GM12878 (cell line): ENCODE results near the gene EMILIN2. TPM values are rescaled to one million over a fixed set of nuclear protein-coding genes. Genes with fewer than 3 reads are reported as not detected.

Experiments used
- ATAC-seq: fragments of 200-7000 bp; cut with Tn5 transposase; 3 replicates; pipeline ENCODE4 v1.9.1; 2020; ENCODE audit warnings: mild to moderate bottlenecking, moderate library complexity
- BruUV-seq: library from RNA; stranded (reverse); fragments of 400-500 nt; replicated peaks from 2 replicates; lab custom pipeline; 2021; lab: Mats Ljungman, UMichigan
- CTCF ChIA-PET: fragments of 300-600 bp; sonication (Branson Sonifier 250); formaldehyde crosslinking; extraction: SDS; loops from one replicate; lab custom pipeline; 2021; ENCODE audit warnings: inconsistent platforms; lab: Yijun Ruan, JAX
- POLR2A ChIA-PET: fragments of 350-600 bp; formaldehyde crosslinking; extraction: SDS; loops from one replicate; lab custom pipeline; 2021; ENCODE audit warnings: inconsistent platforms; lab: Charles Lee
- RAD21 ChIA-PET: fragments of 300-600 bp; sonication (Branson Sonifier 250); formaldehyde crosslinking; loops from one replicate; lab custom pipeline; 2023; ENCODE audit warnings: antibody characterized with exemption; ENCODE audit not compliant: unreplicated experiment; lab: Charles Lee
- SMC1A ChIA-PET: fragments of 300-600 bp; sonication (Branson Sonifier 250); formaldehyde crosslinking; loops from one replicate; lab custom pipeline; 2023; ENCODE audit not compliant: unreplicated experiment, uncharacterized antibody; lab: Charles Lee
- DNase-seq: peaks from one replicate; pipeline ENCODE4 v3.0.0-alpha.2; 2011; ENCODE audit warnings: low read depth, low spot score
- FAIRE-seq: peaks from 3 replicates; lab custom pipeline; 2011; peaks lifted over from hg19 to GRCh38; lab: Jason Lieb, UNC
- H2AFZ ChIP-seq: 2 replicates; pipeline ENCODE4 v1.6.0; 2011; ENCODE audit warnings: low read depth, low read length, control low read depth; ENCODE audit not compliant: control insufficient read depth
- H3K27ac ChIP-seq: 2 replicates; pipeline ENCODE4 v1.5.1; 2011; ENCODE audit warnings: control low read depth; ENCODE audit not compliant: control insufficient read depth, insufficient read depth
- H3K27me3 ChIP-seq, 2 experiments: replicated peaks in 1 of 2; 2 replicates each; pipeline versions ENCODE4 v1.6.0 to v1.6.1; 2011; ENCODE audit warnings: low read length in 1 of 2; ENCODE audit not compliant: control insufficient read depth in 2 of 2, insufficient read depth in 2 of 2
- H3K36me3 ChIP-seq, 2 experiments: 2 replicates each; pipeline ENCODE4 v1.5.1; 2011; ENCODE audit warnings: low read length in 1 of 2; ENCODE audit not compliant: control insufficient read depth in 2 of 2, insufficient read depth in 2 of 2
- H3K4me1 ChIP-seq: 2 replicates; pipeline ENCODE4 v1.6.1; 2011; ENCODE audit warnings: mild to moderate bottlenecking, low read length, moderate library complexity, mixed read lengths; ENCODE audit not compliant: control insufficient read depth, insufficient read depth
- H3K4me2 ChIP-seq: 2 replicates; pipeline ENCODE4 v1.6.0; 2011; ENCODE audit warnings: control low read depth; ENCODE audit not compliant: control insufficient read depth, insufficient read depth
- H3K4me3 ChIP-seq: fragments of 200-600 bp; sonication (generic); 2 replicates; pipeline ENCODE4 v1.5.1; 2016
- H3K79me2 ChIP-seq: 2 replicates; pipeline ENCODE4 v1.6.0; 2011; ENCODE audit warnings: low read length; ENCODE audit not compliant: control insufficient read depth, insufficient read depth
- H3K9ac ChIP-seq: 2 replicates; pipeline ENCODE4 v1.8.0; 2011; ENCODE audit warnings: low read length, control low read depth, mixed read lengths; ENCODE audit not compliant: control insufficient read depth, insufficient read depth
- H3K9me3 ChIP-seq: replicated peaks from 3 replicates; pipeline ENCODE4 v1.5.1; 2011; ENCODE audit warnings: mild to moderate bottlenecking, low read length; ENCODE audit not compliant: control insufficient read depth, insufficient read depth
- H4K20me1 ChIP-seq: 2 replicates; pipeline ENCODE4 v1.6.0; 2011; ENCODE audit not compliant: control insufficient read depth, insufficient read depth
- CBX5 ChIP-seq: sonication (generic); IDR thresholded peaks from 2 replicates; pipeline ENCODE4 v1.6.1; 2016; ENCODE audit warnings: low read depth, moderate library complexity, mild to moderate bottlenecking, inconsistent platforms
- DPF2 ChIP-seq: fragments of 450-650 bp; IDR thresholded peaks from 2 replicates; pipeline ENCODE4 v1.6.1; 2017; ENCODE audit warnings: mild to moderate bottlenecking
- E4F1 ChIP-seq: fragments of 450-650 bp; IDR thresholded peaks from 2 replicates; pipeline ENCODE4 v1.6.1; 2018; ENCODE audit warnings: borderline replicate concordance, mild to moderate bottlenecking; ENCODE audit not compliant: partially characterized antibody
- FOXK2 ChIP-seq: fragments of 450-650 bp; IDR thresholded peaks from 2 replicates; pipeline ENCODE4 v1.6.1; 2017; ENCODE audit warnings: mild to moderate bottlenecking, moderate library complexity
- IRF5 ChIP-seq: fragments of 450-650 bp; IDR thresholded peaks from 2 replicates; pipeline ENCODE4 v1.6.1; 2017; ENCODE audit warnings: borderline replicate concordance
- NR2F1 ChIP-seq: fragments of 450-650 bp; conservative IDR thresholded peaks from 2 replicates; pipeline ENCODE4 v1.6.1; 2017; ENCODE audit warnings: mild to moderate bottlenecking
- RB1 ChIP-seq: fragments of 450-650 bp; formaldehyde crosslinking; IDR thresholded peaks from 2 replicates; pipeline ENCODE4 v1.6.1; 2017; ENCODE audit warnings: mild to moderate bottlenecking, borderline replicate concordance
- REST ChIP-seq: IDR thresholded peaks from 2 replicates; pipeline ENCODE4 v1.6.1; 2012; ENCODE audit warnings: mild to moderate bottlenecking, low read depth, low read length
- USF2 ChIP-seq: IDR thresholded peaks from 2 replicates; pipeline ENCODE4 v1.6.1; 2011; ENCODE audit warnings: low read depth, low read length, improper control_type of control experiment, borderline replicate concordance
- WGBS: methylation state at CpG from one replicate; pipeline ENCODE4 v1.1.6; 2016; ENCODE audit warnings: low lambda C conversion rate; ENCODE audit not compliant: insufficient replicate concordance, insufficient coverage; ENCODE audit errors: missing lambda C conversion rate; 5-methylcytosine and 5-hydroxymethylcytosine counted together
- in situ Hi-C: fragments of 300-500 bp; cut with MboI; formaldehyde crosslinking; loops from 9 replicates; pipeline ENCODE4 v1.14.3; 2018; ENCODE audit warnings: mixed read lengths
- intact Hi-C: fragments of 100-400 bp; cut with micrococcal nuclease; formaldehyde crosslinking; loops from one replicate; pipeline ENCODE4 v1.14.2; 2022; ENCODE audit not compliant: unreplicated experiment
- polyA plus RNA-seq, 11 experiments: library from polyadenylated mRNA; depleted of rRNA in 4 of 11; unstranded in 6 of 11; stranded (reverse) in 5 of 11; fragments of >200 nt; fragmentation: Nextera tagmentation in 4 of 11; fragmentation: Illumina TruSeq in 1 of 11; extraction: Ambion mirVana in 4 of 11; extraction: Trizol in 1 of 11; gene quantifications; 1 replicate in 1 of 11; 2 replicates in 10 of 11; pipeline versions ENCODE4 v1.2.1 to v1.2.3, GENCODE V29; 2011 to 2016; ENCODE audit warnings: inconsistent platforms in 2 of 11, missing spikeins in 2 of 11, low read depth in 1 of 11
- total RNA-seq, 4 experiments: library from RNA; depleted of rRNA in 3 of 4; stranded (reverse); fragments of >200 nt in 3 of 4; fragmentation: Illumina TruSeq in 1 of 4; extraction: Trizol in 1 of 4; gene quantifications; 2 replicates each; pipeline versions ENCODE4 v1.2.1 to v1.2.3, GENCODE V29; 2013 to 2021

EMILIN2 gene
- total and polyA plus RNA-seq, 10 of the 15 experiments (the other 5 are each of a cell fraction or from before 2014, with no cell fraction given) = 0.58 to 18.4 (median 5.9) TPM

- TF ChIP-seq E4F1 (no peak), IRF5 (no peak), RB1 (no peak), USF2 (no peak)
Observed at GRCh38 chr18:2853173-2853925, 6.5 kb downstream of the EMILIN2 start (continued).

GRCh38 chr18:2853926-2854664, 7.3 kb downstream of the EMILIN2 start:
- RAD21 ChIA-PET = no interaction called here
- no peak for DNase-seq
- H3K9ac ChIP-seq = no peak overlapping the region
- H3K79me2 ChIP-seq = no peaks in the 10 kb centered on the region
- H3K27me3 ChIP-seq = peaks cover 0 to 4% of the 10 kb centered on the region in 2 experiments; a peak in 2 of 4 replicates
- 38% methylated on average over 7 of the region's 7 CpGs for WGBS
- CTCF ChIA-PET = no interaction called here
- no peaks in the 10 kb centered on the region for H3K4me1 ChIP-seq
- in situ Hi-C loops = no loop called here
- H3K4me3 ChIP-seq = no peak overlapping the region
- POLR2A ChIA-PET = no interaction called here
- no peak overlapping the region for H3K27ac ChIP-seq
- BruUV-seq = no TSS peak
- no peak for ATAC-seq
- no peak for FAIRE-seq
- intact Hi-C loops = no loop called here
- SMC1A ChIA-PET = no interaction called here
- no peaks in the 10 kb centered on the region for H4K20me1 ChIP-seq
- H3K9me3 ChIP-seq = no peaks in the 10 kb centered on the region
- H2AFZ ChIP-seq = no peak overlapping the region
- no peaks in the 10 kb centered on the region for H3K36me3 ChIP-seq
- H3K4me2 ChIP-seq = no peak overlapping the region
- TF ChIP-seq NR2F1 (no peak), CBX5 (no peak), DPF2 (no peak), RB1 (no peak), REST (no peak), FOXK2 (no peak)
